Measurements from ENCODE around the gene CISH.

GRCh38 chr3:50603261-50604109, 8.1 kb downstream of the CISH start:
- TF ChIP-seq CTCF (IDR thresholded peaks at IDR 0.05; ENCODE audit: low read depth, low read length, poor library complexity, severe bottlenecking) (no peak), EZH2phosphoT487 (IDR thresholded peaks at IDR 0.05; ENCODE audit: borderline replicate concordance, low read length) (no peak)

All from DOHH2 (cell line).